Measurements from ENCODE around the gene PDE6G. TPM values are rescaled to one million over a fixed set of nuclear protein-coding genes. Genes with fewer than 3 reads are reported as not detected.

The PDE6G gene
- total and polyA plus RNA-seq, 8 donors = 0.24 to 6.3 (median 4.6) TPM

DNA sequence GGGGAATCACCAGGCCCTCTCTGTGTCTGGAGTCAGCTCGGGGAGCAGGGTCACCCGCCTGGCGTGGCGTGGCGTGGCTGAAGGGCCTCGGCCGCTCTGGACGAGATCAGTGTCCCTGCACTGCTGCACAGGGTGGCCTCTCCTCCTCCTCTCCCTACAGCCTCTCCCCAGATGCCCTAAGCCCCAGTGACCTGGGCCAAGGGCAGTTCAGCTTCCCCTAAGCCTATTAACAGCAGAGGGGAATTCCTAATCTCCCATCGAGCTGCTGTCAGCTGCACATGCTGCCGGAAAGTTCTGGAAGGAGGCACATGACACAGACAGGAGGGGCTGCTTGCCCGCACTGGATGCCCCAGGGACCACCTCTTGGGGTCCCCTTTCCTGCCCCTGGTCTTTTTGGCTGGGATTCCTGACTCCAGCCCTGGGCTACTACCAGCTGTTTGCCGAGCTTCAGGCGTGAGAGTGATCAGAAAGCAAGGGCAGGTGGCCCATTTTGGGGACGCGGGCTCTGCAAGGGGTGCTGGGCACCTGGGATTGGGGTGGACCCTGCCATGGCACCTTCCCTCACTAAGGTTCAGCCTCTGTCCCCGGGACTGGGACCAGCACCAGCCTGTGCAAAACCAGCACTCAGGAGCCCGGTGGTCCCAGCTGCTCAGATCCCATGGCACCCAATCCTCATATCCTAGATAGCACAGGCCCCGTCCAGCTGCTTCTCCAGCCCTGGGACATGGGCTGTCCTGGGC lies 794 bp downstream of the PDE6G start:
- H3K27me3 ChIP-seq = peaks cover 0 to 28% of the 10 kb centered on the region in 2 donors
- H3K4me3 ChIP-seq = no peak overlapping the region
- no peak overlapping the region for H3K27ac ChIP-seq
- DNase-seq (no peak), ATAC-seq (no peak)
- no peaks in the 10 kb centered on the region for H3K36me3 ChIP-seq
- intact Hi-C loops (cut with DNase I) = no loop called here
- peaks cover 0 to 6% of the 10 kb centered on the region in 2 donors for H3K4me1 ChIP-seq
- TF ChIP-seq, protein P1, sequence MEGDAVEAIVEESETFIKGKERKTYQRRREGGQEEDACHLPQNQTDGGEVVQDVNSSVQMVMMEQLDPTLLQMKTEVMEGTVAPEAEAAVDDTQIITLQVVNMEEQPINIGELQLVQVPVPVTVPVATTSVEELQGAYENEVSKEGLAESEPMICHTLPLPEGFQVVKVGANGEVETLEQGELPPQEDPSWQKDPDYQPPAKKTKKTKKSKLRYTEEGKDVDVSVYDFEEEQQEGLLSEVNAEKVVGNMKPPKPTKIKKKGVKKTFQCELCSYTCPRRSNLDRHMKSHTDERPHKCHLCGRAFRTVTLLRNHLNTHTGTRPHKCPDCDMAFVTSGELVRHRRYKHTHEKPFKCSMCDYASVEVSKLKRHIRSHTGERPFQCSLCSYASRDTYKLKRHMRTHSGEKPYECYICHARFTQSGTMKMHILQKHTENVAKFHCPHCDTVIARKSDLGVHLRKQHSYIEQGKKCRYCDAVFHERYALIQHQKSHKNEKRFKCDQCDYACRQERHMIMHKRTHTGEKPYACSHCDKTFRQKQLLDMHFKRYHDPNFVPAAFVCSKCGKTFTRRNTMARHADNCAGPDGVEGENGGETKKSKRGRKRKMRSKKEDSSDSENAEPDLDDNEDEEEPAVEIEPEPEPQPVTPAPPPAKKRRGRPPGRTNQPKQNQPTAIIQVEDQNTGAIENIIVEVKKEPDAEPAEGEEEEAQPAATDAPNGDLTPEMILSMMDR (IDR thresholded peaks at IDR 0.05) = no peak
- H3K9me3 ChIP-seq = no peaks in the 10 kb centered on the region

DNA sequence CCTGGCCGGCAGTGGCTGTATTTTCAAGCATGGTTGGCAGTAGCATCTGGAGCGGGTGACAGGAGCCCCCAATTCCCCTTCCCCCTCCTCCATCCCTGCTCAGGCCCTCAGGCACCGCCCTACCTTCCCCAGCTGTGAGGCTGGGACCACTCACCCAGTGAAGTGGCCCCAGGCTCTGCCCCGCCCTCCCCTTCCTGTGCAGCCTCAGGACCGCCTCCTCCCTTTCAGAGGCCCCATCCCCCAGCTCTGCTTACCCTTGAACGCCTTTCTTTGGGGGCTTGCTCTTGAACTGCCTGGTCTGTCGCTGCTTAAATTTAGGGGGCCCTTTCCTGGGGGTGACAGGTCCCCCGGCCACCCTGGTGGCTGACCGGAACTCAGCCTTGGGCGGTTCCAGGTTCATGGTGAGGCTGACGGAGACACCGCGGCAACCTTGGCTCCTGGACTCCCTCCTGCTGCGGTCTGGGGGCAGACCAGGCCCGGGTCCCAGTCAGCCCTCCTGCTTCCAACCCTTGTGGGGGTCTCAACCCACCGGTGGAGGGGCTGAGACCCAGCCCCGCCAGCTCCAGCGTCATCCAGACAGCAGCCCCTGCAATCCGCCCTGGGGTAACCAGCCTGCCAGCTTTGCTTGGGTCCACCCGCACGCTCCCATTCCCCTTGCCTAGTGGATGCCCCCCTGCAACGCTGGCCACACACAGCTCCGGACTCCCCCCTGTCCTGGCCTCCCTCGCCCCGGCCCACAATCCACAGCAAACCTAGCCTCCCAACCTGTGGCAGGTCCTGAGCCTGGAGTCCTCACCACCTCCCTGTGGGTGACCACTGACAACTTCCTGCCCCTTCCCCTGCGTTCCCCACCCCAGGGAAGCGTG lies 3.2 kb downstream of the PDE6G start:
- peaks cover 0 to 6% of the 10 kb centered on the region in 2 donors for H3K4me1 ChIP-seq
- H3K36me3 ChIP-seq = no peaks in the 10 kb centered on the region
- TF ChIP-seq, protein P1 (IDR thresholded peaks at IDR 0.05) = no peak
- no peaks in the 10 kb centered on the region for H3K9me3 ChIP-seq
- H3K27ac ChIP-seq = no peak overlapping the region
- peak; percentile 19 for ATAC-seq
- H3K4me3 ChIP-seq = peak overlapping the region in 1 of 2 donors; percentile 26
- intact Hi-C loops (cut with DNase I) = no loop called here
- peaks cover 22 to 52% of the 10 kb centered on the region in 2 donors for H3K27me3 ChIP-seq
- DNase-seq = peak in 1 of 4 donors; percentile 74

DNA sequence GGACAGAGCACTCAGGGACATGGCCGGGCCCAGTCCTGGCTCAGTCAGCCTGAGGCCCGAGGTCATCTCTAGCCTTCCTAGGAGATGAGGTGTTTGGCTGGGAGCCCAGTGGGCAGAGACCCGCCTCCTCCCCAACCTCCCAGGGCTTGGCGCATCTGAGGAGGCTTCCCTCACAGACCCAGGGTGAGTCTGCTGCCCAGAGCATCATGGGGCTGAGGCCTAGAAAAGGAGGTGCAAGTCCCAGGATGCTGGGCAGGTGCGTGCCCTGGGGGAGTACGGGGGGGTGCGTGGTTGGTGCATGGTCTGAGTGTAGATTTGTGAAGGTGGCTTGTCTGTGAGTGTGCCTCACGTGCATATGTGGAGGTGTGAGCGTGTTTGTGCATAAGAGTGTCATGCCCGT lies 4.7 kb downstream of the PDE6G start:
- H3K4me1 ChIP-seq = peaks cover 0 to 3% of the 10 kb centered on the region in 2 donors
- H3K4me3 ChIP-seq = no peak overlapping the region
- intact Hi-C loops (cut with DNase I) = no loop called here
- no peak overlapping the region for H3K27ac ChIP-seq
- TF ChIP-seq, protein P1 (IDR thresholded peaks at IDR 0.05) = no peak
- H3K36me3 ChIP-seq = no peaks in the 10 kb centered on the region
- no peak for ATAC-seq
- peaks cover 36 to 66% of the 10 kb centered on the region in 2 donors for H3K27me3 ChIP-seq
- H3K9me3 ChIP-seq = no peaks in the 10 kb centered on the region
- DNase-seq = peak in 1 of 4 donors; percentile 53

DNA sequence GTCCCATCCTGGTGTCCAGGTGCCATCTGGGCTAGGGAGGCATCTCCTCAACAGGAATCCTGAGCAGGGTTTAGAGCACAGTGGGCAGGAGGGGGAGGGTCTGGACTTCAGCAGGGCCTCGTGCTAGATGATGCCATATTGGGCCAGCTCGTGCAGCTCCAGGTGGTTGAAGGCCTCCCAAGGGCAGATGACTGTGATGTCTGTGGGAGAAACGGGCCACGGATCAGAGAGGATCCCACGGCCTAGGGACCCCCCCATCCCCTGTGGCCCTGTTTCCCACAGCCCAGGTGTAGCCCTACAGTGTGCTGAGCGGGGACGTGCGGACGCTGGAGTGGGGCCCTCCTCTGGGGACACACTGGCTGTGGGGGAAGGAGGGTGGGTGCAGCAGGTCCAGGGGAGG lies 5.4 kb downstream of the PDE6G start:
- no peak overlapping the region for H3K4me3 ChIP-seq
- no peaks in the 10 kb centered on the region for H3K36me3 ChIP-seq
- peaks cover 37 to 68% of the 10 kb centered on the region in 2 donors for H3K27me3 ChIP-seq
- no peaks in the 10 kb centered on the region for H3K9me3 ChIP-seq
- H3K27ac ChIP-seq = no peak overlapping the region
- ATAC-seq (no peak), DNase-seq (peak in 1 of 4 donors; percentile 47)
- TF ChIP-seq, protein P1 (IDR thresholded peaks at IDR 0.05) = no peak
- intact Hi-C loops (cut with DNase I) = no loop called here
- peaks cover 0 to 3% of the 10 kb centered on the region in 2 donors for H3K4me1 ChIP-seq

DNA sequence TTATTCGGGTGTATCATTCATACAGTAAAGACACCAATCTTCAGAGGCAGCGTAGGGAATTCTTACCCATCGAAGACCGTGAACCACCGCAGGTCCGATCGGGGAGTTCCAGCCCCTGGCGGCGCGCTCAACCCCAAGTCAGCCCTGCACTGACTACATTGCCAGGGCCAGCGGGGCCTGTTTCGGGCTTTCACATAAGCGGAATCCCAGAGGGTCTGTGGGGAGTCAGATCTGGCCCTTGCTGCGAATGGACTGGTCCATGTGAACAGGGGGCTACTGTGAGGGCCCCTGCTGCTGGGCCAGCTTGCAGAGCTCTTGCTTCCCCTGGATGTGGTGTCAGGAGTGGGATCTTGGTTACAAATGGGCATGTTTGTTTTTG lies 7.6 kb downstream of the PDE6G start:
- H3K27ac ChIP-seq = no peak overlapping the region
- H3K4me1 ChIP-seq = peaks cover 0 to 3% of the 10 kb centered on the region in 2 donors
- H3K27me3 ChIP-seq = peaks cover 37 to 64% of the 10 kb centered on the region in 2 donors
- no peaks in the 10 kb centered on the region for H3K36me3 ChIP-seq
- TF ChIP-seq, protein P1 (IDR thresholded peaks at IDR 0.05) = no peak
- ATAC-seq (no peak), DNase-seq (peak in 1 of 4 donors; percentile 57)
- intact Hi-C loops (cut with DNase I) = no loop called here
- no peak overlapping the region for H3K4me3 ChIP-seq
- H3K9me3 ChIP-seq = no peaks in the 10 kb centered on the region
